A673 (cell line): ENCODE measurements around the gene PLA2G4A. TPM values are rescaled to one million over a fixed set of nuclear protein-coding genes. Genes with fewer than 3 reads are reported as not detected.

Experiments
- BruUV-seq: library from RNA; stranded (reverse); fragments of 400-500 nt; replicated peaks from 2 replicates; lab custom pipeline; 2021; lab: Mats Ljungman, UMichigan
- CTCF ChIA-PET: fragments of 300-600 bp; sonication (Branson Sonifier 250); formaldehyde crosslinking; loops from one replicate; lab custom pipeline; 2022; ENCODE audit warnings: antibody characterized with exemption; lab: Charles Lee
- POLR2A ChIA-PET: fragments of 300-600 bp; sonication (Branson Sonifier 250); formaldehyde crosslinking; loops from one replicate; lab custom pipeline; 2022; ENCODE audit warnings: antibody characterized with exemption; ENCODE audit not compliant: low non-redundant PET; lab: Charles Lee
- DNase-seq: peaks from one replicate; pipeline ENCODE4 v3.0.0-alpha.2; 2015; ENCODE audit warnings: low spot score
- H3K27ac ChIP-seq: fragments of 200-600 bp; sonication (generic); 2 replicates; pipeline ENCODE4 v1.5.1; 2016; ENCODE audit warnings: mixed run types, low read depth, mild to moderate bottlenecking, mixed read lengths, antibody characterized with exemption, low read length; ENCODE audit not compliant: poor library complexity, severe bottlenecking
- H3K27me3 ChIP-seq: fragments of 200-600 bp; sonication (generic); replicated peaks from 2 replicates; pipeline ENCODE4 v1.6.1; 2017; ENCODE audit warnings: mixed run types, low read depth, mild to moderate bottlenecking, mixed read lengths, antibody characterized with exemption, low read length; ENCODE audit not compliant: insufficient read depth, poor library complexity
- H3K36me3 ChIP-seq: fragments of 200-600 bp; sonication (generic); 2 replicates; pipeline ENCODE4 v1.6.1; 2016; ENCODE audit warnings: mixed run types, mild to moderate bottlenecking, mixed read lengths, antibody characterized with exemption, low read length; ENCODE audit not compliant: insufficient read depth, poor library complexity, severe bottlenecking
- H3K4me1 ChIP-seq: fragments of 200-600 bp; sonication (generic); 2 replicates; pipeline ENCODE4 v1.6.1; 2017; ENCODE audit warnings: mixed run types, mild to moderate bottlenecking, mixed read lengths, antibody characterized with exemption, low read length; ENCODE audit not compliant: insufficient read depth, poor library complexity, severe bottlenecking
- H3K4me3 ChIP-seq: fragments of 200-600 bp; sonication (generic); 2 replicates; pipeline ENCODE4 v1.5.1; 2016; ENCODE audit warnings: low read depth, mixed run types, mild to moderate bottlenecking, mixed read lengths, low read length; ENCODE audit not compliant: poor library complexity, severe bottlenecking
- H3K9me3 ChIP-seq: fragments of 200-600 bp; sonication (generic); 2 replicates; pipeline ENCODE4 v1.6.1; 2016; ENCODE audit warnings: mixed run types, low read depth, mild to moderate bottlenecking, mixed read lengths, antibody characterized with exemption, low read length; ENCODE audit not compliant: poor library complexity, severe bottlenecking
- EZH2 ChIP-seq: fragments of 200-600 bp; sonication (generic); IDR thresholded peaks from 2 replicates; pipeline ENCODE4 v1.6.1; 2017; ENCODE audit warnings: borderline replicate concordance, low read depth, mild to moderate bottlenecking, mixed read lengths, antibody characterized with exemption, low read length; ENCODE audit not compliant: poor library complexity, severe bottlenecking
- intact Hi-C: fragments of 100-400 bp; cut with micrococcal nuclease; formaldehyde crosslinking; loops from one replicate; pipeline ENCODE4 v1.10.0; 2022; ENCODE audit not compliant: unreplicated experiment
- total RNA-seq: library from RNA; stranded (reverse); gene quantifications from 2 replicates; pipeline ENCODE4 v1.2.3, GENCODE V29; 2021
- TF ChIP-seq, protein P1 (sequence below): fragments of 300-800, 200-600 bp; sonication (generic); conservative IDR thresholded peaks from 2 replicates; pipeline ENCODE4 v1.5.1; 2017; ENCODE audit warnings: low read depth, mild to moderate bottlenecking, antibody characterized with exemption, low read length, moderate library complexity, mixed read lengths

PLA2G4A gene
- total RNA-seq, 1 experiment from 2014 or later: 34.4 TPM

GRCh38 chr1:186782791-186783190 lies 46.0 kb upstream of the PLA2G4A start:
- Histone ChIP-seq H3K36me3 (no peaks in the 10 kb centered on the region), H3K4me1 (no peaks in the 10 kb centered on the region), H3K4me3 (no peak overlapping the region), H3K27me3 (no peaks in the 10 kb centered on the region), H3K27ac (no peak overlapping the region), H3K9me3 (no peaks in the 10 kb centered on the region)
- BruUV-seq: no TSS peak
- POLR2A ChIA-PET: no interaction called here
- no peak for DNase-seq
- TF ChIP-seq EZH2: no peak
- TF ChIP-seq, protein P1, sequence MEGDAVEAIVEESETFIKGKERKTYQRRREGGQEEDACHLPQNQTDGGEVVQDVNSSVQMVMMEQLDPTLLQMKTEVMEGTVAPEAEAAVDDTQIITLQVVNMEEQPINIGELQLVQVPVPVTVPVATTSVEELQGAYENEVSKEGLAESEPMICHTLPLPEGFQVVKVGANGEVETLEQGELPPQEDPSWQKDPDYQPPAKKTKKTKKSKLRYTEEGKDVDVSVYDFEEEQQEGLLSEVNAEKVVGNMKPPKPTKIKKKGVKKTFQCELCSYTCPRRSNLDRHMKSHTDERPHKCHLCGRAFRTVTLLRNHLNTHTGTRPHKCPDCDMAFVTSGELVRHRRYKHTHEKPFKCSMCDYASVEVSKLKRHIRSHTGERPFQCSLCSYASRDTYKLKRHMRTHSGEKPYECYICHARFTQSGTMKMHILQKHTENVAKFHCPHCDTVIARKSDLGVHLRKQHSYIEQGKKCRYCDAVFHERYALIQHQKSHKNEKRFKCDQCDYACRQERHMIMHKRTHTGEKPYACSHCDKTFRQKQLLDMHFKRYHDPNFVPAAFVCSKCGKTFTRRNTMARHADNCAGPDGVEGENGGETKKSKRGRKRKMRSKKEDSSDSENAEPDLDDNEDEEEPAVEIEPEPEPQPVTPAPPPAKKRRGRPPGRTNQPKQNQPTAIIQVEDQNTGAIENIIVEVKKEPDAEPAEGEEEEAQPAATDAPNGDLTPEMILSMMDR: no peak
- CTCF ChIA-PET: no interaction called here
- intact Hi-C loops: no loop called here

GRCh38 chr1:186783193-186783592 lies 45.6 kb upstream of the PLA2G4A start:
- no TSS peak for BruUV-seq
- TF ChIP-seq EZH2: no peak
- ChIA-PET CTCF (no interaction called here), POLR2A (no interaction called here)
- no peak overlapping the region for H3K4me3 ChIP-seq
- no peak for DNase-seq
- no peaks in the 10 kb centered on the region for H3K36me3 ChIP-seq
- no peaks in the 10 kb centered on the region for H3K27me3 ChIP-seq
- intact Hi-C loops: no loop called here
- H3K27ac ChIP-seq: no peak overlapping the region
- no peaks in the 10 kb centered on the region for H3K9me3 ChIP-seq
- no peaks in the 10 kb centered on the region for H3K4me1 ChIP-seq

GRCh38 chr1:186785503-186785902 lies 43.2 kb upstream of the PLA2G4A start:
- intact Hi-C loops: no loop called here
- H3K4me1 ChIP-seq: no peaks in the 10 kb centered on the region
- H3K4me3 ChIP-seq: no peak overlapping the region
- no peaks in the 10 kb centered on the region for H3K9me3 ChIP-seq
- DNase-seq: no peak
- BruUV-seq: no TSS peak
- no peaks in the 10 kb centered on the region for H3K27me3 ChIP-seq
- CTCF ChIA-PET: no interaction called here
- H3K36me3 ChIP-seq: no peaks in the 10 kb centered on the region
- H3K27ac ChIP-seq: no peak overlapping the region
- TF ChIP-seq, protein P1: no peak
- no peak for TF ChIP-seq EZH2
- POLR2A ChIA-PET: no interaction called here

- Histone ChIP-seq H3K9me3 (no peaks in the 10 kb centered on the region), H3K27ac (no peak overlapping the region), H3K36me3 (no peaks in the 10 kb centered on the region), H3K4me3 (no peak overlapping the region), H3K4me1 (no peaks in the 10 kb centered on the region), H3K27me3 (no peaks in the 10 kb centered on the region)
- ChIA-PET POLR2A (no interaction called here), CTCF (interaction anchor here (0.6 kb wide), 1 partner anchor 11 kb away, joined by 10 read pairs; no protein-coding TSS in a partner anchor)
- TF ChIP-seq EZH2: no peak
- no TSS peak for BruUV-seq
- no peak for DNase-seq
- intact Hi-C loops: no loop called here
Measured at GRCh38 chr1:186790101-186790500, 38.6 kb upstream of the PLA2G4A start.
